HEK293 (cell line): ENCODE measurements around the gene MBD5.
A peak's percentile ranks its signal among the peaks of the same experiment; 100 is the strongest.

ENCODE experiments used
- CTCF ChIA-PET: fragments of 350-600 bp; formaldehyde crosslinking; extraction: SDS; loops from one replicate; lab custom pipeline; 2021; ENCODE audit warnings: antibody characterized with exemption; lab: Yijun Ruan, JAX
- POLR2A ChIA-PET: fragments of 300-600 bp; formaldehyde crosslinking; extraction: SDS; loops from one replicate; lab custom pipeline; 2020; ENCODE audit warnings: antibody characterized with exemption, inconsistent platforms; lab: Yijun Ruan, JAX
- H3K27ac ChIP-seq: fragments of 200-500 bp; sonication (Bioruptor generic); 2 replicates; pipeline ENCODE4 v1.5.1; 2014; ENCODE audit warnings: low read depth, low read length, control low read depth, inconsistent platforms; ENCODE audit errors: extremely low read depth
- H3K36me3 ChIP-seq, 2 experiments: fragments of 200-500 bp in 1 of 2; sonication (Bioruptor generic) in 1 of 2; 1 replicate in 1 of 2; 2 replicates in 1 of 2; pipeline ENCODE4 v1.5.1; 2014 to 2017; ENCODE audit warnings: inconsistent platforms in 2 of 2, low read length in 2 of 2; ENCODE audit not compliant: control insufficient read depth in 2 of 2, insufficient read depth in 1 of 2
- H3K4me1 ChIP-seq: fragments of 200-500 bp; sonication (Bioruptor generic); 2 replicates; pipeline ENCODE4 v1.5.1; 2014; ENCODE audit warnings: mild to moderate bottlenecking, low read length, inconsistent platforms; ENCODE audit not compliant: control insufficient read depth, insufficient read depth
- H3K4me3 ChIP-seq: 2 replicates; pipeline ENCODE4 v1.5.1; 2011; ENCODE audit warnings: low read depth, mild to moderate bottlenecking, control low read depth, low read length, moderate library complexity
- H3K9me3 ChIP-seq: fragments of 200-500 bp; sonication (Bioruptor generic); 2 replicates; pipeline ENCODE4 v1.5.1; 2014; ENCODE audit warnings: low read depth, low read length, inconsistent platforms; ENCODE audit not compliant: control insufficient read depth, insufficient read depth
- ATF2 ChIP-seq: fragments of 450-650 bp; formaldehyde crosslinking; IDR thresholded peaks from 2 replicates; pipeline ENCODE4 v1.5.1; 2016; ENCODE audit warnings: missing biosample characterization, missing genetic modification characterization, low read depth
- EGR2 ChIP-seq: fragments of 450-650 bp; formaldehyde crosslinking; IDR thresholded peaks from 2 replicates; pipeline ENCODE4 v1.5.1; 2016; ENCODE audit warnings: low read depth, missing biosample characterization, missing genetic modification characterization
- GLIS2 ChIP-seq: fragments of 450-650 bp; formaldehyde crosslinking; IDR thresholded peaks from 2 replicates; pipeline ENCODE4 v1.5.1; 2016; ENCODE audit warnings: missing biosample characterization, missing genetic modification characterization
- HOXA7 ChIP-seq: sonication (generic); formaldehyde crosslinking; IDR thresholded peaks from 2 replicates; pipeline ENCODE4 v1.8.1; 2022; ENCODE audit warnings: missing genetic modification reagents, borderline replicate concordance
- KLF17 ChIP-seq: fragments of 450-650 bp; formaldehyde crosslinking; IDR thresholded peaks from 2 replicates; pipeline ENCODE4 v1.5.1; 2016; ENCODE audit warnings: missing biosample characterization, missing genetic modification characterization
- PRDM1 ChIP-seq: fragments of 450-650 bp; formaldehyde crosslinking; IDR thresholded peaks from 2 replicates; pipeline ENCODE4; 2016; ENCODE audit warnings: missing biosample characterization, missing genetic modification characterization
- RBAK ChIP-seq: fragments of 450-650 bp; formaldehyde crosslinking; IDR thresholded peaks from 2 replicates; pipeline ENCODE4 v1.5.1; 2016; ENCODE audit warnings: missing biosample characterization, missing genetic modification characterization
- REPIN1 ChIP-seq: fragments of 450-650 bp; formaldehyde crosslinking; IDR thresholded peaks from 2 replicates; pipeline ENCODE4 v1.5.1; 2017; ENCODE audit warnings: missing biosample characterization, missing genetic modification characterization, low read depth
- TRIM28 ChIP-seq: IDR thresholded peaks from 2 replicates; pipeline ENCODE4 v1.6.1; 2011; ENCODE audit warnings: low read length, control low read depth, borderline replicate concordance
- ZNF114 ChIP-seq: fragments of 450-650 bp; formaldehyde crosslinking; IDR thresholded peaks from 2 replicates; pipeline ENCODE4 v1.5.0; 2017; ENCODE audit warnings: missing biosample characterization, missing genetic modification characterization
- ZNF132 ChIP-seq: fragments of 450-650 bp; formaldehyde crosslinking; IDR thresholded peaks from 2 replicates; pipeline ENCODE4 v1.5.1; 2017; ENCODE audit warnings: missing biosample characterization, missing genetic modification characterization, borderline replicate concordance
- ZNF140 ChIP-seq: fragments of 450-650 bp; formaldehyde crosslinking; IDR thresholded peaks from 2 replicates; pipeline ENCODE4 v1.5.1; 2016; ENCODE audit warnings: missing biosample characterization, missing genetic modification characterization
- ZNF169 ChIP-seq: fragments of 450-650 bp; formaldehyde crosslinking; IDR thresholded peaks from 2 replicates; pipeline ENCODE4 v1.5.1; 2016; ENCODE audit warnings: missing biosample characterization, missing genetic modification characterization
- ZNF174 ChIP-seq: fragments of 450-650 bp; formaldehyde crosslinking; IDR thresholded peaks from 2 replicates; pipeline ENCODE4 v1.5.0; 2017; ENCODE audit warnings: missing biosample characterization, mild to moderate bottlenecking, missing genetic modification characterization
- ZNF280D ChIP-seq: fragments of 450-650 bp; formaldehyde crosslinking; IDR thresholded peaks from 2 replicates; pipeline ENCODE4 v1.5.1; 2016; ENCODE audit warnings: missing biosample characterization, missing genetic modification characterization
- ZNF404 ChIP-seq: fragments of 450-650 bp; formaldehyde crosslinking; IDR thresholded peaks from 2 replicates; pipeline ENCODE4 v1.5.1; 2017; ENCODE audit warnings: missing biosample characterization, missing genetic modification characterization
- ZNF513 ChIP-seq: fragments of 450-650 bp; IDR thresholded peaks from 2 replicates; pipeline ENCODE4 v1.5.1; 2018; ENCODE audit warnings: missing biosample characterization, missing genetic modification characterization
- ZNF555 ChIP-seq: fragments of 450-650 bp; formaldehyde crosslinking; conservative IDR thresholded peaks from 2 replicates; pipeline ENCODE4 v1.5.1; 2017; ENCODE audit warnings: missing biosample characterization, mild to moderate bottlenecking, missing genetic modification characterization, inconsistent platforms
- ZNF596 ChIP-seq: fragments of 450-650 bp; IDR thresholded peaks from 2 replicates; pipeline ENCODE4 v1.5.0; 2018; ENCODE audit warnings: missing biosample characterization, mild to moderate bottlenecking, missing genetic modification characterization, moderate library complexity
- ZNF600 ChIP-seq: fragments of 450-650 bp; formaldehyde crosslinking; IDR thresholded peaks from 2 replicates; pipeline ENCODE4 v1.5.1; 2016; ENCODE audit warnings: missing biosample characterization, missing genetic modification characterization
- ZNF621 ChIP-seq: fragments of 450-650 bp; formaldehyde crosslinking; IDR thresholded peaks from 2 replicates; pipeline ENCODE4 v1.5.1; 2017; ENCODE audit warnings: missing biosample characterization, missing genetic modification characterization
- ZNF670 ChIP-seq: fragments of 450-650 bp; formaldehyde crosslinking; IDR thresholded peaks from 2 replicates; pipeline ENCODE4 v1.5.1; 2016; ENCODE audit warnings: missing biosample characterization, missing genetic modification characterization, low read depth
- ZNF785 ChIP-seq: fragments of 450-650 bp; formaldehyde crosslinking; IDR thresholded peaks from 2 replicates; pipeline ENCODE4 v1.5.1; 2016; ENCODE audit warnings: missing biosample characterization, missing genetic modification characterization
- ZSCAN23 ChIP-seq: fragments of 450-650 bp; formaldehyde crosslinking; IDR thresholded peaks from 2 replicates; pipeline ENCODE4 v1.5.1; 2016; ENCODE audit warnings: missing biosample characterization, missing genetic modification characterization
- TF ChIP-seq, protein P1 (sequence below): fragments of 450-650 bp; formaldehyde crosslinking; IDR thresholded peaks from 2 replicates; pipeline ENCODE4 v1.5.1; 2016; ENCODE audit warnings: missing biosample characterization, missing genetic modification characterization

MBD5 gene

GRCh38 chr2:148096012-148096411 is 75.1 kb downstream of the MBD5 start:
- CTCF ChIA-PET = no interaction called here
- TF ChIP-seq ZNF670 (tag by site-specific recombination) (no peak), ATF2 (no peak), GLIS2 (tag by site-specific recombination) (no peak), ZNF280D (tag by site-specific recombination) (no peak), ZNF404 (tag by site-specific recombination) (no peak), ZNF169 (no peak)
- TF ChIP-seq, protein P1, sequence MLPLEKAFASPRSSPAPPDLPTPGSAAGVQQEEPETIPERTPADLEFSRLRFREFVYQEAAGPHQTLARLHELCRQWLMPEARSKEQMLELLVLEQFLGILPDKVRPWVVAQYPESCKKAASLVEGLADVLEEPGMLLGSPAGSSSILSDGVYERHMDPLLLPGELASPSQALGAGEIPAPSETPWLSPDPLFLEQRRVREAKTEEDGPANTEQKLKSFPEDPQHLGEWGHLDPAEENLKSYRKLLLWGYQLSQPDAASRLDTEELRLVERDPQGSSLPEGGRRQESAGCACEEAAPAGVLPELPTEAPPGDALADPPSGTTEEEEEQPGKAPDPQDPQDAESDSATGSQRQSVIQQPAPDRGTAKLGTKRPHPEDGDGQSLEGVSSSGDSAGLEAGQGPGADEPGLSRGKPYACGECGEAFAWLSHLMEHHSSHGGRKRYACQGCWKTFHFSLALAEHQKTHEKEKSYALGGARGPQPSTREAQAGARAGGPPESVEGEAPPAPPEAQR (tag by site-specific recombination) = no peak

GRCh38 chr2:148102641-148103040 is 81.8 kb downstream of the MBD5 start:
- ChIA-PET POLR2A (no interaction called here), CTCF (no interaction called here)
- no peak for TF ChIP-seq TRIM28
- TF ChIP-seq EGR2 (tag by site-specific recombination) = no peak
- no peak for TF ChIP-seq ZNF174 (tag by site-specific recombination)
- peak; percentile 40; the same call in 1 of the 2 replicates for TF ChIP-seq ZNF596 (tag by site-specific recombination)
- H3K36me3 ChIP-seq = no peaks in the 10 kb centered on the region
- no peaks in the 10 kb centered on the region for H3K9me3 ChIP-seq
- H3K27ac ChIP-seq = no peak overlapping the region
- H3K4me3 ChIP-seq = no peak overlapping the region
- no peaks in the 10 kb centered on the region for H3K4me1 ChIP-seq

More at GRCh38 chr2:148096012-148096411, 75.1 kb downstream of the MBD5 start:
- POLR2A ChIA-PET = no interaction called here
- Histone ChIP-seq H3K9me3 (no peaks in the 10 kb centered on the region), H3K27ac (no peak overlapping the region), H3K36me3 (no peaks in the 10 kb centered on the region), H3K4me1 (no peaks in the 10 kb centered on the region), H3K4me3 (no peak overlapping the region)

DNA sequence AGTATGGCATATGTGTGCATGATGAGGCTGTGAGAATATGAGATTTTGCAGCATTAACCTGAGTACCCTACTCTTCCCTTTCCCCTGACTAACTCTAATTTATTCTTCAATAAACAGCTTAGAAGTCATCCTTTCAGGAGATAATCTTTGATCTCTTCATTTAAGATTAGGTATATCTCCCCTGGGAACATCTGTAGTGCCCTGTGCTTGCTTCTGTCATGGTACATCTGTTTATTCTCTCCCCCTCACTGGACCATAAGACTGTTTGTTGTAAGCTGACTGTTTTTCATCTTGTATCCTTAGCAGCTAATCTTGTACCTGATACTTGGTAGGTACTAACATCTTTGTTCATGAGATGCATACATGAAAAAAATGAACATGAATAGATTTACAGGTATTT is 83.1 kb downstream of the MBD5 start:
- Histone ChIP-seq H3K4me3 (no peak overlapping the region), H3K36me3 (no peaks in the 10 kb centered on the region), H3K27ac (no peak overlapping the region), H3K9me3 (no peaks in the 10 kb centered on the region), H3K4me1 (no peaks in the 10 kb centered on the region)
- TF ChIP-seq ZNF140 (tag by site-specific recombination) (no peak), ZNF621 (tag by site-specific recombination) (no peak), PRDM1 (tag by site-specific recombination) (no peak), RBAK (no peak), KLF17 (tag by site-specific recombination) (no peak), ZNF513 (no peak), HOXA7 (CRISPR knock-in tag) (no peak), ZNF174 (tag by site-specific recombination) (no peak), REPIN1 (tag by site-specific recombination) (no peak), ZNF114 (tag by site-specific recombination) (no peak), ZNF600 (tag by site-specific recombination) (no peak), ZNF132 (tag by site-specific recombination) (no peak), ZNF555 (tag by site-specific recombination) (no peak), ZNF785 (tag by site-specific recombination) (no peak), ZSCAN23 (tag by site-specific recombination) (no peak)
- CTCF ChIA-PET = no interaction called here
- POLR2A ChIA-PET = no interaction called here
